Central memory CD8-positive, alpha-beta T cell (primary cell): ENCODE results near the gene MLIP.

Source experiments
- ATAC-seq: fragments of 150-1000 bp; cut with Tn5 transposase; replicated peaks from 2 replicates; pipeline ENCODE4 v1.10.0; 2022; ENCODE audit warnings: mild to moderate bottlenecking, moderate FRiP score, moderate number of reproducible peaks; ENCODE audit not compliant: poor library complexity, severe bottlenecking; ENCODE audit errors: extremely low read depth
- DNase-seq, 2 donors: peaks; one replicate each; pipeline ENCODE4 v3.0.0; 2021; ENCODE audit warnings: low spot score in 2 of 2
- H3K27ac Mint-ChIP-seq: one replicate; pipeline ENCODE4 v1.8.0; 2022; ENCODE audit warnings: low read depth, mild to moderate bottlenecking, moderate library complexity, mixed read lengths
- H3K27me3 Mint-ChIP-seq: one replicate; pipeline ENCODE4 v1.8.0; 2022; ENCODE audit warnings: mixed read lengths
- H3K36me3 Mint-ChIP-seq: one replicate; pipeline ENCODE4 v1.8.0; 2022; ENCODE audit warnings: mild to moderate bottlenecking, moderate library complexity, mixed read lengths; ENCODE audit not compliant: insufficient read depth
- H3K4me1 Mint-ChIP-seq: one replicate; pipeline ENCODE4 v1.8.0; 2022; ENCODE audit warnings: mixed read lengths
- H3K4me3 Mint-ChIP-seq: one replicate; pipeline ENCODE4 v1.8.0; 2022; ENCODE audit warnings: mild to moderate bottlenecking, moderate library complexity, mixed read lengths
- H3K9me3 Mint-ChIP-seq: one replicate; pipeline ENCODE4 v1.8.0; 2022; ENCODE audit warnings: mixed read lengths

MLIP gene

DNA sequence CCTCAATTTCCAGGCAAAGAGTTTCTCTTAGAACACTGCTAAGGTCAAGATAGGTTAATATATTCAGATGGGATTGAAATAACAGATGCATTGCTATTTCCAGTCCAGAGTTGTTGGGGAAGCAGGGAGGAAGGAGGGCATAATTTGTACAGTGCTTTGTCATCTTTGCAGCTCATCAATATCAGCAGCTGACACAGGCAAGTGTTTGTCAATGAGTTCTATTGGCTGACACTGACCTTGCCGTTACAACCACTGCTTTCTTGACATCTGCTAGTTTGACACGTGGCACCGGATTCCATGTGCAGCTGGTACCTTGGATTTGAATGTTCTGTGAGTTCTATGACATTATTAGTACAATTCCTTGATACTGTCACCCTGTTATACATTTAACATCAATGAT, 28.0 kb upstream of the MLIP start:
- Mint-ChIP-seq H3K27ac (no peak overlapping the region), H3K4me3 (no peak overlapping the region), H3K27me3 (no peaks in the 10 kb centered on the region), H3K9me3 (peaks cover 19% of the 10 kb centered on the region), H3K36me3 (no peaks in the 10 kb centered on the region), H3K4me1 (no peaks in the 10 kb centered on the region)
- ATAC-seq (no peak), DNase-seq (no peak)

GRCh38 chr6:54084231-54084630, 27.0 kb upstream of the MLIP start:
- DNase-seq (no peak), ATAC-seq (no peak)
- peaks cover 19% of the 10 kb centered on the region for H3K9me3 Mint-ChIP-seq
- no peak overlapping the region for H3K4me3 Mint-ChIP-seq
- no peak overlapping the region for H3K27ac Mint-ChIP-seq
- no peaks in the 10 kb centered on the region for H3K27me3 Mint-ChIP-seq
- no peaks in the 10 kb centered on the region for H3K36me3 Mint-ChIP-seq
- H3K4me1 Mint-ChIP-seq = no peaks in the 10 kb centered on the region

- Mint-ChIP-seq H3K4me3 (no peak overlapping the region), H3K4me1 (no peaks in the 10 kb centered on the region)
- no peak for DNase-seq
Observed at GRCh38 chr6:54085047-54085446, 26.2 kb upstream of the MLIP start.

GRCh38 chr6:54085541-54085940, 25.7 kb upstream of the MLIP start:
- ATAC-seq = no peak
- Mint-ChIP-seq H3K9me3 (peaks cover 14% of the 10 kb centered on the region), H3K27ac (no peak overlapping the region), H3K36me3 (no peaks in the 10 kb centered on the region), H3K4me1 (no peaks in the 10 kb centered on the region), H3K27me3 (no peaks in the 10 kb centered on the region), H3K4me3 (no peak overlapping the region)
- DNase-seq = no peak

More at GRCh38 chr6:54085047-54085446, 26.2 kb upstream of the MLIP start:
- Mint-ChIP-seq H3K9me3 (peaks cover 14% of the 10 kb centered on the region), H3K27me3 (no peaks in the 10 kb centered on the region), H3K36me3 (no peaks in the 10 kb centered on the region), H3K27ac (no peak overlapping the region)
- no peak for ATAC-seq

DNA sequence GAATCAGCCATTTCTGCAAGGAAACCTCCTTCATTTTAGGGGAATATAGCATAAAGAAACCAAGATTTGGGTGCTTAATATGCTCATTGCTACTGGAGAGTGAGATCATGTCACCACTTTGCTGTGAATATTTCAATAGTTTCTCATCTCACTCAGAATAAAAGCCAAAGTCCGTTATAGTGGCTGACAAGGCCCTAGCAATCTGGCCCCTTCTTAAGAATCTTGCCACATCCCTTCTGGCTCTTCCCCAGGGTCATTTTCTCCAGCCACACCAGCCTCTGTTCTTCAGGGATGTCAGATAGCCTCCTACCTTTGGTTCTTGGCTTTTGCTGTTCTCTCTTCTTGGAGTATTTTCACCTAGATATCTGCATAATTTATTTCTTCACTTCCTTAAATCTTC, 24.8 kb upstream of the MLIP start:
- H3K36me3 Mint-ChIP-seq = no peaks in the 10 kb centered on the region
- H3K9me3 Mint-ChIP-seq = peaks cover 9% of the 10 kb centered on the region
- H3K27ac Mint-ChIP-seq = no peak overlapping the region
- H3K27me3 Mint-ChIP-seq = no peaks in the 10 kb centered on the region
- no peak overlapping the region for H3K4me3 Mint-ChIP-seq
- H3K4me1 Mint-ChIP-seq = no peaks in the 10 kb centered on the region
- DNase-seq = no peak
- ATAC-seq = no peak

- H3K4me1 Mint-ChIP-seq = no peaks in the 10 kb centered on the region
- H3K27ac Mint-ChIP-seq = no peak overlapping the region
- ATAC-seq (no peak), DNase-seq (no peak)
- no peak overlapping the region for H3K4me3 Mint-ChIP-seq
- peaks cover 9% of the 10 kb centered on the region for H3K9me3 Mint-ChIP-seq
- no peaks in the 10 kb centered on the region for H3K27me3 Mint-ChIP-seq
- no peaks in the 10 kb centered on the region for H3K36me3 Mint-ChIP-seq
Observed at GRCh38 chr6:54087721-54088120, 23.5 kb upstream of the MLIP start.

- Mint-ChIP-seq H3K36me3 (no peaks in the 10 kb centered on the region), H3K4me3 (no peak overlapping the region), H3K9me3 (peaks cover 17% of the 10 kb centered on the region), H3K4me1 (no peaks in the 10 kb centered on the region), H3K27me3 (no peaks in the 10 kb centered on the region), H3K27ac (no peak overlapping the region)
- no peak for DNase-seq
- ATAC-seq = no peak
Observed at GRCh38 chr6:54093326-54093948, 17.8 kb upstream of the MLIP start.

DNA sequence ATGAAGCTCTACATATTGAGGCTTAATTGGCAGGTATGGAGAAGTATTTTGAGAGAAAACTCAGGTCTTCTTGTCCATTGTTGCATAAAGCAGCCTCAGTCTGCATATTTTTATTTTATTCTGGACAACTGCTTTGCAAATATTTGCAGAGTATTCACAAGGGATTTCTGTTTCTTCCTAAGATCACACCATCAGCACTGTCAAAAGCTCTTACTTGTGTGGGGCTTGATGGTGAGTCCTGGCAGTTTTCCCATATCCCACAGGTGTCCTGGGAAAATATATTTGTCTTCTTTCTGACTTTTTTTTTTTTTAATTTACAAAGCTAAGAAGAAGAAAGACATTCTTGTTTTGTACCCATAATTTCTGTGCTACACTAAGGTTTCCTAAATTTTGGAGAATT, 16.9 kb upstream of the MLIP start:
- Mint-ChIP-seq H3K36me3 (no peaks in the 10 kb centered on the region), H3K27me3 (no peaks in the 10 kb centered on the region), H3K27ac (no peak overlapping the region), H3K9me3 (peaks cover 17% of the 10 kb centered on the region), H3K4me1 (no peaks in the 10 kb centered on the region), H3K4me3 (no peak overlapping the region)
- ATAC-seq (no peak), DNase-seq (no peak)

DNA sequence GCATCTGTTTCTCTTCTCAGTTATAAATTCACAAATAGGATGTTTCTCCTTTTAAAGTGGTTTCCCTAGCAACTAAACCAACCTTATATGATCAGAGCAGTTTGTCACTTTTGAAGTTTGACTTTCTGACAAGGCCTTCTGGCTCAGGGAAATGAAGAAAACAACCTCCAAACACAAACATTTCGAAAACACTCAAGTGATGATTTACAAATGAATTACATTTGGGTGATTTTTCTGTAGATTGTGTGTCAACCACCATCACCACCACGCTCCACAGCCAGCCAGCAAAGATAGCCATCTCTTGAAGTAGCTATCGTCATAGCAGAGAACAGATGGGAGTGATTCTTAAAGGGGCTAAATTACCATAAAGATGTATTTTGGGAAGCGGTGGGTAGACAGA, 16.5 kb upstream of the MLIP start:
- no peaks in the 10 kb centered on the region for H3K36me3 Mint-ChIP-seq
- no peak for DNase-seq
- no peak for ATAC-seq
- peaks cover 17% of the 10 kb centered on the region for H3K9me3 Mint-ChIP-seq
- no peak overlapping the region for H3K4me3 Mint-ChIP-seq
- no peaks in the 10 kb centered on the region for H3K4me1 Mint-ChIP-seq
- H3K27me3 Mint-ChIP-seq = no peaks in the 10 kb centered on the region
- no peak overlapping the region for H3K27ac Mint-ChIP-seq

DNA sequence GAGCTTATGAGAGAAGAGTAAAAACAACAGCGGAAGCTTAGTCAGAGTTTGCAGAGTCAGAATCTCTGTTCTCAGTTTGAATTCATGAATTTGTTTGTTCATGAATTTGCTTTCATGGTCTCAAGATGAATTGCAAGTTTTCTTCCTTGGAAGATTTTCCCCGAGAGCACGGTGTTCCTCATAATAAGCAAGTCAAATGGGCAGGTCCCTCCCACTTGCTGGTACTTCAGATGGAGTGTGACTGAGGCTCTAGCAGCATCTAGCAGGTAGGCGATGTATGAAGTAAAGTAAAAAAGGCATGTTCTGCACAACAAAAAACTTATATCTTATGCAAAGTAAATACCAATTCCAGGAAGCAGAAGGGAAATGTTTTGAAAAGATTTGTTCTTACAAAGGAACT, 15.5 kb upstream of the MLIP start:
- Mint-ChIP-seq H3K27me3 (no peaks in the 10 kb centered on the region), H3K4me1 (no peaks in the 10 kb centered on the region), H3K4me3 (no peak overlapping the region), H3K36me3 (no peaks in the 10 kb centered on the region), H3K27ac (no peak overlapping the region), H3K9me3 (peaks cover 17% of the 10 kb centered on the region)
- ATAC-seq = no peak
- no peak for DNase-seq

DNA sequence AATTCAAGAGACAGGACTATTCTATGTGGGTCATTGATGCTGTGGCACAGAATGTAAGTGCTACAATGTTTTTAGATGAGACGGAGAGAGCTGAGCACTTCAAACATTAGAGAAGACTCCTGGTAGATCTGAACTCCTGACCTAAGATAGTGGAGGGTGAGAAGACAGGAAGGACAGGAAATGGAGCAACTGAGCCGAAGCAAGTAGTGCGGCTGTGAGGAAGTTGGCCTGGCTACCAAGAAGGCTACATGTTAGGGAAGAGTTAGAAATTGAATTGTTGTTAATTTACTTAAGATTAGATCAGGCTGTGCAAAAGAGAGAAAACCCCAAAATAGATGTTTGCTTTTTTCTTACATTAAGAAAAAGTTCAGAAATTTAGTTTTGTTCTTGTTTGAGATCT, 14.4 kb upstream of the MLIP start:
- Mint-ChIP-seq H3K36me3 (no peaks in the 10 kb centered on the region), H3K27me3 (no peaks in the 10 kb centered on the region), H3K27ac (no peak overlapping the region), H3K4me3 (no peak overlapping the region), H3K4me1 (no peaks in the 10 kb centered on the region), H3K9me3 (peaks cover 17% of the 10 kb centered on the region)
- no peak for ATAC-seq
- DNase-seq = no peak

- no peak overlapping the region for H3K27ac Mint-ChIP-seq
- peaks cover 17% of the 10 kb centered on the region for H3K9me3 Mint-ChIP-seq
- DNase-seq (no peak), ATAC-seq (no peak)
- no peaks in the 10 kb centered on the region for H3K36me3 Mint-ChIP-seq
- no peaks in the 10 kb centered on the region for H3K27me3 Mint-ChIP-seq
- H3K4me3 Mint-ChIP-seq = no peak overlapping the region
- no peaks in the 10 kb centered on the region for H3K4me1 Mint-ChIP-seq
Observed at GRCh38 chr6:54097753-54098152, 13.5 kb upstream of the MLIP start.

- no peaks in the 10 kb centered on the region for H3K4me1 Mint-ChIP-seq
- DNase-seq (no peak), ATAC-seq (no peak)
- H3K27me3 Mint-ChIP-seq = no peaks in the 10 kb centered on the region
- H3K9me3 Mint-ChIP-seq = peaks cover 17% of the 10 kb centered on the region
- H3K27ac Mint-ChIP-seq = no peak overlapping the region
- no peak overlapping the region for H3K4me3 Mint-ChIP-seq
- no peaks in the 10 kb centered on the region for H3K36me3 Mint-ChIP-seq
Observed at GRCh38 chr6:54098450-54099044, 12.7 kb upstream of the MLIP start.
